Measurements from ENCODE around the gene ZKSCAN5. TPM values are rescaled to one million over a fixed set of nuclear protein-coding genes. Genes with fewer than 3 reads are reported as not detected.
"Not testable (repeated sequence)": the region's sequence is repeated elsewhere in the genome, so short reads cannot be mapped to it uniquely, and the experiment has no call there.

The ZKSCAN5 gene
- total RNA-seq, 1 experiment from 2014 or later: 13.3 TPM

- Histone ChIP-seq H3K4me3 (ENCODE audit: low read depth, low read length) (peak overlapping the region; percentile 87), H3K9me3 (peaks cover 11% of the 10 kb centered on the region), H3K27me3 (replicated peaks; ENCODE audit: control insufficient read depth, insufficient read depth, low read length) (no peaks in the 10 kb centered on the region), H3K36me3 (ENCODE audit: control insufficient read depth, insufficient read depth, low read length) (peaks cover 4% of the 10 kb centered on the region), H3K4me1 (no peaks in the 10 kb centered on the region)
- no peaks in the 10 kb centered on the region for H3K9me3 Mint-ChIP-seq (ENCODE audit: unreplicated experiment)
- H3K27ac Mint-ChIP-seq (ENCODE audit: unreplicated experiment): peak overlapping the region; percentile 97
- DNase-seq: no peak
- POLR2A ChIA-PET: interaction anchor here (0.6 to 1.5 kb wide), 3 partner anchors 26 to 117 kb away, joined by 3 to 5 read pairs (median 4); partner anchors contain the start of gene ZSCAN25
- CTCF ChIA-PET: interaction anchor here (0.7 to 1.2 kb wide), 2 partner anchors 26 to 279 kb away, joined by 3 to 4 read pairs; no protein-coding TSS in a partner anchor
- no peaks in the 10 kb centered on the region for H3K27me3 Mint-ChIP-seq (ENCODE audit: insufficient read depth, unreplicated experiment)
- BruUV-seq (replicated peaks): no TSS peak
- TF ChIP-seq CTCF (IDR thresholded peaks at IDR 0.05; ENCODE audit: insufficient read depth in 1 of 2, low read depth in 1 of 2, low read length in 1 of 2, severe bottlenecking in 1 of 2, unreplicated experiment in 1 of 2): no peak
- H3K4me1 Mint-ChIP-seq (ENCODE audit: low read depth, unreplicated experiment): peaks cover 11% of the 10 kb centered on the region
- peaks cover 42% of the 10 kb centered on the region for H3K36me3 Mint-ChIP-seq (ENCODE audit: insufficient read depth, unreplicated experiment)
- intact Hi-C loops (cut with micrococcal nuclease; ENCODE audit: unreplicated experiment): no loop called here
- peak overlapping the region; percentile 92 for H3K4me3 Mint-ChIP-seq (ENCODE audit: unreplicated experiment)
Observed at GRCh38 chr7:99499371-99499720, 5.1 kb upstream of the ZKSCAN5 start.

- no peaks in the 10 kb centered on the region for H3K27me3 Mint-ChIP-seq (ENCODE audit: insufficient read depth, unreplicated experiment)
- peak within 1 kb of the TSS; percentile 92 for H3K4me3 Mint-ChIP-seq (ENCODE audit: unreplicated experiment)
- ChIA-PET CTCF (interaction anchor here (1.2 kb wide), 1 partner anchor 27 kb away, joined by 3 read pairs; no protein-coding TSS in a partner anchor), POLR2A (interaction anchor here (0.5 to 1.7 kb wide), 5 partner anchors 27 to 116 kb away, joined by 3 to 5 read pairs (median 4); partner anchors contain the start of genes BUD31, PDAP1 and ZSCAN25)
- Histone ChIP-seq H3K36me3 (ENCODE audit: control insufficient read depth, insufficient read depth, low read length) (peaks cover 3% of the 10 kb centered on the region; the same call in 1 of the 2 replicates), H3K4me3 (ENCODE audit: low read depth, low read length) (peak within 1 kb of the TSS; percentile 87), H3K27me3 (replicated peaks; ENCODE audit: control insufficient read depth, insufficient read depth, low read length) (no peaks in the 10 kb centered on the region), H3K9me3 (peaks cover 5% of the 10 kb centered on the region; the same call in 1 of the 2 replicates), H3K4me1 (no peaks in the 10 kb centered on the region)
- peaks cover 42% of the 10 kb centered on the region for H3K36me3 Mint-ChIP-seq (ENCODE audit: insufficient read depth, unreplicated experiment)
- BruUV-seq (replicated peaks): TSS peak; percentile 87
- peak within 1 kb of the TSS; percentile 97 for H3K27ac Mint-ChIP-seq (ENCODE audit: unreplicated experiment)
- no peak for TF ChIP-seq CTCF (IDR thresholded peaks at IDR 0.05; ENCODE audit: insufficient read depth in 1 of 2, low read depth in 1 of 2, low read length in 1 of 2, severe bottlenecking in 1 of 2, unreplicated experiment in 1 of 2)
- DNase-seq: peak; percentile 92 to 93
- H3K4me1 Mint-ChIP-seq (ENCODE audit: low read depth, unreplicated experiment): peaks cover 11% of the 10 kb centered on the region
- H3K9me3 Mint-ChIP-seq (ENCODE audit: unreplicated experiment): no peaks in the 10 kb centered on the region
- intact Hi-C loops (cut with micrococcal nuclease; ENCODE audit: unreplicated experiment): loop anchor here (1.0 to 10.0 kb wide), 2 partner anchors 28 to 195 kb away; partner anchors contain the start of gene ZNF789
Observed at GRCh38 chr7:99499721-99500636, 4.5 kb upstream of the ZKSCAN5 start, which contains the start of gene ZNF394. Gene ZNF394, minus strand, starts transcription at chr7:99500281. Its CDS starts 188 bp downstream, at chr7:99500093.

- no peak for DNase-seq
- H3K27me3 ChIP-seq (replicated peaks; ENCODE audit: control insufficient read depth, insufficient read depth, low read length): no peaks in the 10 kb centered on the region
- ChIA-PET CTCF (no interaction called here), POLR2A (interaction anchor here (0.6 to 1.7 kb wide), 4 partner anchors 62 to 1465 kb away, joined by 4 to 8 read pairs (median 4); partner anchors contain the start of genes BUD31, CPSF4, PDAP1 and ZSCAN25)
- H3K4me3 ChIP-seq (ENCODE audit: low read depth, low read length): peak overlapping the region; percentile 87
- no peaks in the 10 kb centered on the region for H3K9me3 ChIP-seq
- Mint-ChIP-seq H3K4me3 (ENCODE audit: unreplicated experiment) (peak overlapping the region; percentile 92), H3K4me1 (ENCODE audit: low read depth, unreplicated experiment) (peaks cover 11% of the 10 kb centered on the region), H3K27ac (ENCODE audit: unreplicated experiment) (peak overlapping the region; percentile 97), H3K9me3 (ENCODE audit: unreplicated experiment) (no peaks in the 10 kb centered on the region), H3K27me3 (ENCODE audit: insufficient read depth, unreplicated experiment) (no peaks in the 10 kb centered on the region), H3K36me3 (ENCODE audit: insufficient read depth, unreplicated experiment) (peaks cover 38% of the 10 kb centered on the region)
- no TSS peak for BruUV-seq (replicated peaks)
- H3K36me3 ChIP-seq (ENCODE audit: control insufficient read depth, insufficient read depth, low read length): peaks cover 3% of the 10 kb centered on the region; the same call in 1 of the 2 replicates
- TF ChIP-seq CTCF (IDR thresholded peaks at IDR 0.05; ENCODE audit: insufficient read depth in 1 of 2, low read depth in 1 of 2, low read length in 1 of 2, severe bottlenecking in 1 of 2, unreplicated experiment in 1 of 2): no peak
- H3K4me1 ChIP-seq: no peaks in the 10 kb centered on the region
- intact Hi-C loops (cut with micrococcal nuclease; ENCODE audit: unreplicated experiment): loop anchor here (1.0 to 10.0 kb wide), 2 partner anchors 28 to 194 kb away; partner anchors contain the start of gene ZNF789
Observed at GRCh38 chr7:99500637-99501009, 3.8 kb upstream of the ZKSCAN5 start.

- TSS peak; percentile 6 for BruUV-seq (replicated peaks)
- Mint-ChIP-seq H3K27ac (ENCODE audit: unreplicated experiment) (peak overlapping the region; percentile 97), H3K4me3 (ENCODE audit: unreplicated experiment) (peak overlapping the region; percentile 92), H3K36me3 (ENCODE audit: insufficient read depth, unreplicated experiment) (peaks cover 36% of the 10 kb centered on the region), H3K4me1 (ENCODE audit: low read depth, unreplicated experiment) (peaks cover 15% of the 10 kb centered on the region)
- intact Hi-C loops (cut with micrococcal nuclease; ENCODE audit: unreplicated experiment): loop anchor here (10.0 kb wide), 1 partner anchor 194 kb away; no protein-coding TSS in a partner anchor
- H3K27me3 ChIP-seq (replicated peaks; ENCODE audit: control insufficient read depth, insufficient read depth, low read length); H3K27me3 Mint-ChIP-seq (ENCODE audit: insufficient read depth, unreplicated experiment); H3K4me3 ChIP-seq (ENCODE audit: low read depth, low read length); H3K9me3 Mint-ChIP-seq (ENCODE audit: unreplicated experiment); CTCF ChIA-PET; H3K36me3 ChIP-seq (ENCODE audit: control insufficient read depth, insufficient read depth, low read length); H3K9me3 ChIP-seq; H3K4me1 ChIP-seq: not testable (repeated sequence)
- DNase-seq: peak in 1 of 2 experiments; percentile 22
- POLR2A ChIA-PET: interaction anchor here (0.6 to 1.7 kb wide), 3 partner anchors 62 to 1465 kb away, joined by 4 to 8 read pairs (median 4); partner anchors contain the start of genes BUD31, CPSF4 and PDAP1
Observed at GRCh38 chr7:99501236-99501635, 3.2 kb upstream of the ZKSCAN5 start.

Measured in Caco-2 (cell line).